ENCODE measurements around the gene GTF3C2. TPM values are rescaled to one million over a fixed set of nuclear protein-coding genes. Genes with fewer than 3 reads are reported as not detected.

GTF3C2 gene
- total RNA-seq, 1 donor from 2014 or later, result 45.8 TPM

GRCh38 chr2:27298391-27299080 lies 58.0 kb downstream of the GTF3C2 start:
- no peak for DNase-seq (ENCODE audit: low read depth)

- DNase-seq (ENCODE audit: low read depth), result no peak
These were observed 59.4 kb downstream of the GTF3C2 start for GRCh38 chr2:27297195-27297594.

GRCh38 chr2:27296481-27296880 lies 60.1 kb downstream of the GTF3C2 start:
- no peak for DNase-seq (ENCODE audit: low read depth)

- DNase-seq (ENCODE audit: low read depth), result no peak
These were observed 61.6 kb downstream of the GTF3C2 start for GRCh38 chr2:27294928-27295327.

- DNase-seq (ENCODE audit: low read depth), result no peak
These were observed 64.7 kb downstream of the GTF3C2 start for GRCh38 chr2:27291865-27292264.

- no peak for DNase-seq (ENCODE audit: low read depth)
These were observed 66.0 kb downstream of the GTF3C2 start for GRCh38 chr2:27290549-27290948.

GRCh38 chr2:27288610-27289009 lies 68.0 kb downstream of the GTF3C2 start:
- no peak for DNase-seq (ENCODE audit: low read depth)

GRCh38 chr2:27285481-27285880 lies 71.1 kb downstream of the GTF3C2 start:
- no peak for DNase-seq (ENCODE audit: low read depth)

- DNase-seq (ENCODE audit: low read depth), result no peak
These were observed 71.6 kb downstream of the GTF3C2 start for GRCh38 chr2:27284996-27285395.

- peak; percentile 72 for DNase-seq (ENCODE audit: low read depth)
These were observed 73.7 kb downstream of the GTF3C2 start for GRCh38 chr2:27282892-27283291.

- DNase-seq (ENCODE audit: low read depth), result peak; percentile 97
These were observed 74.6 kb downstream of the GTF3C2 start, which contains the start of gene TRIM54 for GRCh38 chr2:27281855-27282559. Gene TRIM54, plus strand, starts transcription at chr2:27282429. Its CDS starts 303 bp downstream, at chr2:27282732.

GRCh38 chr2:27281442-27281841 lies 75.1 kb downstream of the GTF3C2 start:
- DNase-seq (ENCODE audit: low read depth), result peak; percentile 70

GRCh38 chr2:27280826-27281225 lies 75.7 kb downstream of the GTF3C2 start:
- peak; percentile 30 for DNase-seq (ENCODE audit: low read depth)

- DNase-seq (ENCODE audit: low read depth), result no peak
These were observed 78.6 kb downstream of the GTF3C2 start for GRCh38 chr2:27278010-27278409.

Other genes with a start within 250 kb of the GTF3C2 start
- gene CGREF1, start 237.6 kb downstream of the GTF3C2 start, total RNA-seq, result 0.27 and 0.62 TPM in 2 replicates
- not detected in 2 replicates for gene ABHD1, start 232.9 kb downstream of the GTF3C2 start, total RNA-seq
- gene PREB, start 222.1 kb downstream of the GTF3C2 start, total RNA-seq, result 80.0 and 90.0 TPM in 2 replicates
- not detected in 2 replicates for gene PRR30, start 217.4 kb downstream of the GTF3C2 start, total RNA-seq
- not detected in 2 replicates for gene TCF23, start 207.8 kb downstream of the GTF3C2 start, total RNA-seq
- 188 and 203 TPM in 2 replicates for gene ATRAID, start 144.7 kb downstream of the GTF3C2 start, total RNA-seq
- 31.2 and 36.2 TPM in 2 replicates for gene SLC5A6, start 144.5 kb downstream of the GTF3C2 start, total RNA-seq
- gene CAD, start 139.4 kb downstream of the GTF3C2 start, total RNA-seq, result 22.8 and 24.9 TPM in 2 replicates
- gene SLC30A3, start 93.7 kb downstream of the GTF3C2 start, total RNA-seq, result 0.03 TPM in 1 of 2 replicates, not detected in the other
- gene DNAJC5G, start 81.3 kb downstream of the GTF3C2 start, total RNA-seq, result not detected in 2 replicates
- gene TRIM54, start 74.3 kb downstream of the GTF3C2 start, total RNA-seq, result 74.0 and 105 TPM in 2 replicates
- 2.4 and 6.6 TPM in 2 replicates for gene UCN, start 48.3 kb downstream of the GTF3C2 start, total RNA-seq
- gene MPV17, start 33.7 kb downstream of the GTF3C2 start, total RNA-seq, result 108 TPM in 2 replicates
- 29.7 and 32.2 TPM in 2 replicates for gene EIF2B4, start 13.6 kb upstream of the GTF3C2 start, total RNA-seq
- gene SNX17, start 13.9 kb upstream of the GTF3C2 start, total RNA-seq, result 155 and 159 TPM in 2 replicates
- 11.1 and 15.3 TPM in 2 replicates for gene ZNF513, start 24.0 kb upstream of the GTF3C2 start, total RNA-seq
- gene PPM1G, start 52.8 kb upstream of the GTF3C2 start, total RNA-seq, result 68.0 and 72.4 TPM in 2 replicates
- 168 and 169 TPM in 2 replicates for gene NRBP1, start 71.9 kb upstream of the GTF3C2 start, total RNA-seq
- not detected in 2 replicates for gene KRTCAP3, start 85.6 kb upstream of the GTF3C2 start, total RNA-seq
- gene IFT172, start 133.0 kb upstream of the GTF3C2 start, total RNA-seq, result 4.3 and 9.5 TPM in 2 replicates
- 6.1 and 6.2 TPM in 2 replicates for gene FNDC4, start 138.4 kb upstream of the GTF3C2 start, total RNA-seq
- gene GCKR, start 140.1 kb upstream of the GTF3C2 start, total RNA-seq, result not detected in 2 replicates
- gene ZNF512, start 226.3 kb upstream of the GTF3C2 start, total RNA-seq, result 31.6 and 35.7 TPM in 2 replicates